ENCODE results near the gene BPIFB2.

DNA sequence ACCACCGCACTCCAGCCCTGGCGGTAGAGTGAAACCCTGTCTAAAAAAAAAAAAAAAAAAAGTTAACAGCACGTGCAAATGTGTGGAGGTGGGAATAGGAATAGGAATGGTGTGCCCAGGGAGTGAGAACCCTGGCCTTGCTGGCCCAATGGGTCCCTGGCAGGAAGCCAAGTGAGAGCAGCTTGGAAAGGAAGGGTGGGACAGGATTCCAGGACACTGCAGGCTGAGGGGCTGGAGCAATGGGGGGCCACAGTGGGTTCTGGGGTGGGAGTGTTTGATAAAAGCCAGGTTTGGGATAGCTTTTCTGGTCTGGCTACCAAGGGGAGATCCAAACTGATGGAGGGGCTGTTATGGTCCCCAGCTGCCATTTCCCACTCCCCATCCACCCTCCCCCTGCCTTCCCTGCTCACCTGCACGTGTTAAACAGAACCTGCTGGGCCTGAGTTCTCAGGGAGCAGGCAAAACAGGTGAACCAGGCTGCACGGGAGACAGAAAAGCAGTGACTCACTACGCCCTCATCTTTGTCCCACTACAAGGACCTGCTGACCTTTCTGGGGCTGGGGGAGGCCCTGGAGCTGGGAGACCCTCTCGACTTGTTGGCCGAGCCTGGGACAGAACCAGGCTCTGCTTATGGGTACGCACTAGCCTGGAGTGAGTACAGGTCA is 6.6 kb upstream of the BPIFB2 start:
- TF ChIP-seq CTCF (IDR thresholded peaks at IDR 0.05; ENCODE audit: low read depth, low read length, missing input control), result no peak
- no peak for TF ChIP-seq YY1 (IDR thresholded peaks at IDR 0.05)
- no peak for TF ChIP-seq RXRA (IDR thresholded peaks at IDR 0.05)
- TF ChIP-seq ATF3 (IDR thresholded peaks at IDR 0.05), result no peak
- TF ChIP-seq JUND (IDR thresholded peaks at IDR 0.05), result no peak
- TF ChIP-seq HNF4A (conservative IDR thresholded peaks at IDR 0.05), result no peak
- no peak for TF ChIP-seq TAF1 (conservative IDR thresholded peaks at IDR 0.05)
- TF ChIP-seq NR2F2 (IDR thresholded peaks at IDR 0.05), result no peak
- no peak for TF ChIP-seq FOXA2 (IDR thresholded peaks at IDR 0.05)
- TF ChIP-seq, protein P1, sequence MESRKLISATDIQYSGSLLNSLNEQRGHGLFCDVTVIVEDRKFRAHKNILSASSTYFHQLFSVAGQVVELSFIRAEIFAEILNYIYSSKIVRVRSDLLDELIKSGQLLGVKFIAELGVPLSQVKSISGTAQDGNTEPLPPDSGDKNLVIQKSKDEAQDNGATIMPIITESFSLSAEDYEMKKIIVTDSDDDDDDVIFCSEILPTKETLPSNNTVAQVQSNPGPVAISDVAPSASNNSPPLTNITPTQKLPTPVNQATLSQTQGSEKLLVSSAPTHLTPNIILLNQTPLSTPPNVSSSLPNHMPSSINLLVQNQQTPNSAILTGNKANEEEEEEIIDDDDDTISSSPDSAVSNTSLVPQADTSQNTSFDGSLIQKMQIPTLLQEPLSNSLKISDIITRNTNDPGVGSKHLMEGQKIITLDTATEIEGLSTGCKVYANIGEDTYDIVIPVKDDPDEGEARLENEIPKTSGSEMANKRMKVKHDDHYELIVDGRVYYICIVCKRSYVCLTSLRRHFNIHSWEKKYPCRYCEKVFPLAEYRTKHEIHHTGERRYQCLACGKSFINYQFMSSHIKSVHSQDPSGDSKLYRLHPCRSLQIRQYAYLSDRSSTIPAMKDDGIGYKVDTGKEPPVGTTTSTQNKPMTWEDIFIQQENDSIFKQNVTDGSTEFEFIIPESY (IDR thresholded peaks at IDR 0.05), result no peak
- TF ChIP-seq, protein P2, sequence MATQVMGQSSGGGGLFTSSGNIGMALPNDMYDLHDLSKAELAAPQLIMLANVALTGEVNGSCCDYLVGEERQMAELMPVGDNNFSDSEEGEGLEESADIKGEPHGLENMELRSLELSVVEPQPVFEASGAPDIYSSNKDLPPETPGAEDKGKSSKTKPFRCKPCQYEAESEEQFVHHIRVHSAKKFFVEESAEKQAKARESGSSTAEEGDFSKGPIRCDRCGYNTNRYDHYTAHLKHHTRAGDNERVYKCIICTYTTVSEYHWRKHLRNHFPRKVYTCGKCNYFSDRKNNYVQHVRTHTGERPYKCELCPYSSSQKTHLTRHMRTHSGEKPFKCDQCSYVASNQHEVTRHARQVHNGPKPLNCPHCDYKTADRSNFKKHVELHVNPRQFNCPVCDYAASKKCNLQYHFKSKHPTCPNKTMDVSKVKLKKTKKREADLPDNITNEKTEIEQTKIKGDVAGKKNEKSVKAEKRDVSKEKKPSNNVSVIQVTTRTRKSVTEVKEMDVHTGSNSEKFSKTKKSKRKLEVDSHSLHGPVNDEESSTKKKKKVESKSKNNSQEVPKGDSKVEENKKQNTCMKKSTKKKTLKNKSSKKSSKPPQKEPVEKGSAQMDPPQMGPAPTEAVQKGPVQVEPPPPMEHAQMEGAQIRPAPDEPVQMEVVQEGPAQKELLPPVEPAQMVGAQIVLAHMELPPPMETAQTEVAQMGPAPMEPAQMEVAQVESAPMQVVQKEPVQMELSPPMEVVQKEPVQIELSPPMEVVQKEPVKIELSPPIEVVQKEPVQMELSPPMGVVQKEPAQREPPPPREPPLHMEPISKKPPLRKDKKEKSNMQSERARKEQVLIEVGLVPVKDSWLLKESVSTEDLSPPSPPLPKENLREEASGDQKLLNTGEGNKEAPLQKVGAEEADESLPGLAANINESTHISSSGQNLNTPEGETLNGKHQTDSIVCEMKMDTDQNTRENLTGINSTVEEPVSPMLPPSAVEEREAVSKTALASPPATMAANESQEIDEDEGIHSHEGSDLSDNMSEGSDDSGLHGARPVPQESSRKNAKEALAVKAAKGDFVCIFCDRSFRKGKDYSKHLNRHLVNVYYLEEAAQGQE (IDR thresholded peaks at IDR 0.05), result no peak
- TF ChIP-seq MAX (IDR thresholded peaks at IDR 0.05), result no peak

Measured in liver (tissue), 3 donors.